Thyroid gland (tissue), 4 donors: Measurements from ENCODE around the gene NODAL. TPM values are rescaled to one million over a fixed set of nuclear protein-coding genes. Genes with fewer than 3 reads are reported as not detected.
A peak's percentile ranks its signal among the peaks of the same experiment; 100 is the strongest.

Experiments used
- DNase-seq, 2 donors: peaks; one replicate each; pipeline ENCODE4 v3.0.0-alpha.2; 2019
- H3K27ac ChIP-seq, 3 donors: fragments of 200-600 bp; sonication (generic); 1 replicate in 2 of 3; 2 replicates in 1 of 3; pipeline ENCODE4 v1.5.1; 2016 to 2019; ENCODE audit warnings: mild to moderate bottlenecking in 1 of 3, moderate library complexity in 1 of 3
- H3K27me3 ChIP-seq: fragments of 200-600 bp; sonication (generic); one replicate; pipeline ENCODE4 v1.5.1; 2019
- H3K36me3 ChIP-seq, 2 donors: fragments of 200-600 bp; sonication (generic); one replicate each; pipeline ENCODE4 v1.5.1; 2016 to 2019
- H3K4me1 ChIP-seq, 2 donors: fragments of 200-600 bp; sonication (generic); one replicate each; pipeline ENCODE4 v1.5.1; 2017 to 2019
- H3K4me3 ChIP-seq, 3 donors: fragments of 200-600 bp; sonication (generic); replicated peaks in 1 of 3; 1 replicate in 2 of 3; 2 replicates in 1 of 3; pipeline ENCODE4 v1.5.1; 2016; ENCODE audit warnings: mild to moderate bottlenecking in 1 of 3
- H3K9me3 ChIP-seq: fragments of 200-600 bp; sonication (generic); one replicate; pipeline ENCODE4 v1.5.1; 2017
- POLR2A ChIP-seq, 2 donors: fragments of 450-650 bp; IDR thresholded peaks; one replicate each; pipeline ENCODE4 v1.6.1; 2017; ENCODE audit warnings: antibody characterized with exemption in 2 of 2, mild to moderate bottlenecking in 2 of 2, moderate library complexity in 1 of 2
- WGBS, 2 donors: methylation state at CpG; one replicate each; pipeline ENCODE4 v1.1.5; 2017; 5-methylcytosine and 5-hydroxymethylcytosine counted together
- intact Hi-C: fragments of 100-400 bp; cut with DNase I; formaldehyde crosslinking; loops from one replicate; pipeline ENCODE4 v1.15.1; 2023
- total RNA-seq, 4 donors: library from RNA; depleted of rRNA; stranded (reverse); fragments of >200 nt; gene quantifications; one replicate each; pipeline ENCODE4 v1.2.3, GENCODE V29; 2016
- TF ChIP-seq, protein P1 (sequence below), 6 experiments: fragments of 200-600 bp in 3 of 6; fragments of 450-650 bp in 3 of 6; sonication (generic) in 3 of 6; IDR thresholded peaks; one replicate each; pipeline ENCODE4 v1.5.1; 2016 to 2019; ENCODE audit warnings: antibody characterized with exemption in 6 of 6, mild to moderate bottlenecking in 2 of 6, inconsistent platforms in 1 of 6, moderate library complexity in 1 of 6

NODAL gene
- total RNA-seq, 4 donors from 2014 or later, result not detected

DNA sequence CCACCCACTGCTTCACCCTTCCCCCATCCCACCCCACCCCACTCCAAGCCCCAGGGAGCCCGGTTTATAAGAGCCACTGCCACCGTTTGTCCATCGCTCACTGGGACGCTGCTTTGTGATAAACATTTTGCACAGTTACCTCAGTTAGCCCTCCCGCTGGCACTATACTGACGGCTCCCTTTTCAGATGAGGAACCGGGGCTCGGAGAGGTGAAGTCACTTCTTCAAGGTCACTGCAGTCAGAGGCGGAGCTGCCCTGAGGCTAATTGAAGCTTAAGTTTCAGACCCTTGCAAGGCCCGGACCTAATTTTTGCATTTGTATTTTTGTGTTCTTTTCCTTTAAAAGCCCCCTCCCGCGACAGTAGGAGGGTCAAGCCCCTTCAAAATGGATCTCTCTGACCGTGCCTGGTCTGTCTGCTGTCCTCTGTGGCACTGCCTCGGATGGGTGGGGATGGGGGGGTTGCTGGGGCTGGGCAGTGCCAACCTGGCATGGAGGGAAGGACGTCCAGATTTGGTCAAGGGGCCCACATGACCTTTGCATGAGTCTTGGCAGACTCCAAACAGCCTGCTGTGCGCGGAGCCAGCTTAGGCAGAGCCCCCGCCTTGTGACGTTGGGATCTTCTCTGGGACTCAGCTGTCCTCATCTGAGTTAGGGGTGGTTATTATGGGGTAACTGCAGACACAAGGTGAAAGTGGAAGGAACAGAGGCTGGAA is 17.7 kb upstream of the NODAL start:
- WGBS, 2 donors, result 40 to 65% methylated on average over 16 to 18 of the region's 19 CpGs
- intact Hi-C loops, result no loop called here

DNA sequence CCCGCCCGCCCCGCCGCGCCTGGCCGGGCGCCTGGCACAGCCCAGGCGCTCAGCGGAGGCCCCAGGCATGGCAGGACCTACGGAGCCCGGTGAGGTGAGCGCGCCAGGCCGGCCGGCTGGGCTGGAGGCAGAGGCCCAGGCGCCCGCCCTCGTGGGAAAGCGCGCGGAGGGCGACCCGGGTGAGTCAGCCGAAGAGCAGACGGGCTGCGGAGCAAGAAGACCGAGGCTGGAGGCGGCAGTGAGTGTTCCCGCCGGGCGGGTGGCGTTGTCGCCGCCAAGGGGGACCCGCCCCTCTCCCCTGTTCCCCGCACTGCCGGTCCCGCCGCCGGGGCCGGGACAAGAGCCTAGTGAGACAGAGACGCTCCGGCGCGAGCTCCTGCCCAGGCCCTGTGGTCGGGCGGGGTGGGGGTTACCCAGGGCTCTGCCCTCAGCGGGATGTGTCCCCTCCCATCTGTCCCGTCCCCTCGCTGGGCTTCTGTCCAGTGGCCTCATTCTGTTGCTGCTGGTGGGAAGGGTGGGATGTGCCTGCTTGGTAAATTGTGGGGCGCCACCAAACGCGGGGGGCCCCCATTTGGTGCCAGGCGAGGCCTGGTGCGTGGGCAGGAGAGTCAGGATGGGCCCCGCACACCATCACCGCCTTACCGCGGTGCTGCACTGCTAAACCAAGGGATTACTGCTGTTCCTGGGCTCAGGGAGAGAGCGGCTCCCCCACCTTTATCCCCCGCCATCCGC is 17.0 kb upstream of the NODAL start:
- DNase-seq, result peak; percentile 76 to 77
- H3K27ac ChIP-seq, result no peak overlapping the region
- TF ChIP-seq, protein P1, sequence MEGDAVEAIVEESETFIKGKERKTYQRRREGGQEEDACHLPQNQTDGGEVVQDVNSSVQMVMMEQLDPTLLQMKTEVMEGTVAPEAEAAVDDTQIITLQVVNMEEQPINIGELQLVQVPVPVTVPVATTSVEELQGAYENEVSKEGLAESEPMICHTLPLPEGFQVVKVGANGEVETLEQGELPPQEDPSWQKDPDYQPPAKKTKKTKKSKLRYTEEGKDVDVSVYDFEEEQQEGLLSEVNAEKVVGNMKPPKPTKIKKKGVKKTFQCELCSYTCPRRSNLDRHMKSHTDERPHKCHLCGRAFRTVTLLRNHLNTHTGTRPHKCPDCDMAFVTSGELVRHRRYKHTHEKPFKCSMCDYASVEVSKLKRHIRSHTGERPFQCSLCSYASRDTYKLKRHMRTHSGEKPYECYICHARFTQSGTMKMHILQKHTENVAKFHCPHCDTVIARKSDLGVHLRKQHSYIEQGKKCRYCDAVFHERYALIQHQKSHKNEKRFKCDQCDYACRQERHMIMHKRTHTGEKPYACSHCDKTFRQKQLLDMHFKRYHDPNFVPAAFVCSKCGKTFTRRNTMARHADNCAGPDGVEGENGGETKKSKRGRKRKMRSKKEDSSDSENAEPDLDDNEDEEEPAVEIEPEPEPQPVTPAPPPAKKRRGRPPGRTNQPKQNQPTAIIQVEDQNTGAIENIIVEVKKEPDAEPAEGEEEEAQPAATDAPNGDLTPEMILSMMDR (IDR thresholded peaks at IDR 0.05), result peak in 1 of 6 experiments; percentile 24
- TF ChIP-seq POLR2A (IDR thresholded peaks at IDR 0.05), result no peak

More for the DNA sequence above, 17.7 kb upstream of the NODAL start:
- Histone ChIP-seq H3K4me1 (peaks cover 11 to 20% of the 10 kb centered on the region in 2 donors), H3K9me3 (no peaks in the 10 kb centered on the region), H3K4me3 (no peak overlapping the region), H3K27me3 (no peaks in the 10 kb centered on the region), H3K36me3 (no peaks in the 10 kb centered on the region), H3K27ac (no peak overlapping the region)
- TF ChIP-seq POLR2A (IDR thresholded peaks at IDR 0.05), result no peak
- TF ChIP-seq, protein P1 (IDR thresholded peaks at IDR 0.05), result no peak
- no peak for DNase-seq

DNA sequence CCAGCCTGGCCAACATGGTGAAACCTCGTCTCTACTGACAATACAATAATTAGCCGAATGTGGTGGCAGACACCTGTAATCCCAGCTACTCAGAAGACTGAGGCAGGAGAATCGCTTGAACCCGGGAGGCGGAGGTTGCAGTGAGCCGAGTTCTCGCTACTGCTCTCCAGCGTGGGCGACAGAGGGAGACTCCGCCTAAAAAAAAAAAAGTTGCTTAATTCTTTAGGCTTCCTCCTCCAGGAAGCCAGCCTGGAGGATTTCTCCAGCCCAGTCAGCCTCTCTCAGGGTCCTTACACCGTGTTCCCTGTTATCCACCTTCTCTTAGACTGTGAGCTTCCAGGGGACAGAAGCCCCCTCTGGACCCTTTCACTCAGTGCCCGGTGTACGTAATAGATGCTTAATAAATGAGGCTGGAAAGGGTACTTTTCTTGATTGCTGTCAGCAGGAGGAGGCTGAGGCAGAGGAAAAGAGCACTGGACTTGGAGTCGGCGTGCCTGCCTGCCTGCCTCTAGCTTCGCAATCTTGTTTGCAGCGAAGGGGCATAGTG is 16.4 kb upstream of the NODAL start:
- Histone ChIP-seq H3K9me3 (no peaks in the 10 kb centered on the region), H3K27me3 (no peaks in the 10 kb centered on the region), H3K36me3 (no peaks in the 10 kb centered on the region), H3K27ac (no peak overlapping the region), H3K4me1 (peaks cover 10 to 16% of the 10 kb centered on the region in 2 donors), H3K4me3 (peak overlapping the region in 1 of 3 donors; percentile 18)
- no peak for TF ChIP-seq POLR2A (IDR thresholded peaks at IDR 0.05)
- TF ChIP-seq, protein P1 (IDR thresholded peaks at IDR 0.05), result no peak
- DNase-seq, result no peak
- intact Hi-C loops, result no loop called here
- WGBS, 2 donors, result 40 to 53% methylated on average over 13 to 17 of the region's 17 CpGs

More for the DNA sequence above, 17.0 kb upstream of the NODAL start:
- no peaks in the 10 kb centered on the region for H3K36me3 ChIP-seq
- H3K9me3 ChIP-seq, result no peaks in the 10 kb centered on the region
- peaks cover 11 to 20% of the 10 kb centered on the region in 2 donors for H3K4me1 ChIP-seq
- intact Hi-C loops, result no loop called here
- H3K4me3 ChIP-seq, result peak overlapping the region in 1 of 3 donors; percentile 18
- 10 to 43% methylated on average over 14 to 40 of the region's 62 CpGs for WGBS, 2 donors
- H3K27me3 ChIP-seq, result no peaks in the 10 kb centered on the region

DNA sequence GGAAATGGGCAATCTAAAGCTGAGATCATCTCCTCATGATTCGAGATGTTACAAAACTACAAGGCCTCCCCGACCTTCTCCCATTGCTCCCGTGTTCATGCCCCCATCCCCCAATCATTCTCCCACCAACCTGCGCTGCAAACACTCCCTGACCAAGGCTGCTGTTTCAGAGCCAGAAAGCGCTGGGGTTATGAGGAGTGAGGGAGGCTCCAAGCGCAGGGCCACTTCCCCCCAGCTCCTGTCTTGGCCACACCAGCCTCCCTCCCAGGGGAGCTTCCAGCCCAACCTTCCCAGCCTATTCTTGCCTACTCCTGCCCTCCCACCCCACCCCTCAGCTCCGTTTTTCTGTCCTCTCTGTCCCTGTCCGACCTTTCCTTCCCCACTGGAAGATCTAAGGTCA is 14.7 kb upstream of the NODAL start:
- no peak overlapping the region for H3K27ac ChIP-seq
- no peaks in the 10 kb centered on the region for H3K36me3 ChIP-seq
- intact Hi-C loops, result no loop called here
- WGBS, 2 donors, result 81 to 84% methylated on average over 8 of the region's 8 CpGs
- no peaks in the 10 kb centered on the region for H3K27me3 ChIP-seq
- H3K4me3 ChIP-seq, result no peak overlapping the region
- DNase-seq, result no peak
- TF ChIP-seq, protein P1 (IDR thresholded peaks at IDR 0.05), result no peak
- TF ChIP-seq POLR2A (IDR thresholded peaks at IDR 0.05), result no peak
- H3K4me1 ChIP-seq, result peaks cover 5 to 11% of the 10 kb centered on the region in 2 donors
- no peaks in the 10 kb centered on the region for H3K9me3 ChIP-seq
